MM.1S (cell line): ENCODE measurements around the gene BCL2.
A peak's percentile ranks its signal among the peaks of the same experiment; 100 is the strongest.

Experiments used
- DNase-seq: peaks from one replicate; pipeline ENCODE4 v3.0.0-alpha.2; 2015
- H2AFZ ChIP-seq: fragments of 300-600 bp; sonication (generic); 2 replicates; pipeline ENCODE4 v1.6.0; 2016; ENCODE audit warnings: antibody characterized with exemption, low read length
- H3F3A ChIP-seq: fragments of 300-600 bp; sonication (generic); 2 replicates; pipeline ENCODE4 v1.6.1; 2016; ENCODE audit warnings: mild to moderate bottlenecking, antibody characterized with exemption, low read length, moderate library complexity, mixed read lengths; ENCODE audit not compliant: insufficient read depth
- H3K27ac ChIP-seq: fragments of 300-600 bp; sonication (generic); 2 replicates; pipeline ENCODE4 v1.5.1; 2016; ENCODE audit warnings: mild to moderate bottlenecking, low read length
- H3K27me3 ChIP-seq: fragments of 300-600 bp; sonication (generic); replicated peaks from 2 replicates; pipeline ENCODE4 v1.6.0; 2016; ENCODE audit warnings: low read length; ENCODE audit not compliant: insufficient read depth
- H3K36me3 ChIP-seq: fragments of 300-600 bp; sonication (generic); replicated peaks from 2 replicates; pipeline ENCODE4 v1.6.1; 2016; ENCODE audit warnings: mild to moderate bottlenecking, low read length, mixed read lengths; ENCODE audit not compliant: insufficient read depth
- H3K4me1 ChIP-seq: fragments of 300-600 bp; sonication (generic); 2 replicates; pipeline ENCODE4 v1.6.1; 2016; ENCODE audit warnings: low read length, mixed read lengths
- H3K4me2 ChIP-seq: fragments of 300-600 bp; sonication (generic); 2 replicates; pipeline ENCODE4 v1.6.0; 2016; ENCODE audit warnings: low read depth, low read length
- H3K4me3 ChIP-seq: fragments of 300-600 bp; sonication (generic); 2 replicates; pipeline ENCODE4 v1.5.1; 2016; ENCODE audit warnings: low read length, mixed read lengths
- H3K79me2 ChIP-seq: fragments of 300-600 bp; sonication (generic); 2 replicates; pipeline ENCODE4 v1.6.1; 2016; ENCODE audit warnings: mixed run types, low read length, mixed read lengths
- H3K9ac ChIP-seq: fragments of 300-600 bp; sonication (generic); 2 replicates; pipeline ENCODE4 v1.6.1; 2016; ENCODE audit warnings: low read length, mixed read lengths
- H3K9me2 ChIP-seq: fragments of 300-600 bp; sonication (generic); replicated peaks from 2 replicates; pipeline ENCODE4 v1.6.1; 2016; ENCODE audit warnings: mild to moderate bottlenecking, low read length, mixed read lengths; ENCODE audit not compliant: insufficient read depth
- H3K9me3 ChIP-seq: fragments of 300-600 bp; sonication (generic); replicated peaks from 2 replicates; pipeline ENCODE4 v1.6.1; 2016; ENCODE audit warnings: mild to moderate bottlenecking, low read length, mixed read lengths; ENCODE audit not compliant: insufficient read depth
- H4K20me1 ChIP-seq: fragments of 300-600 bp; sonication (generic); 2 replicates; pipeline ENCODE4 v1.6.1; 2016; ENCODE audit warnings: mild to moderate bottlenecking, low read length, moderate library complexity, mixed read lengths; ENCODE audit not compliant: insufficient read depth
- EZH2 ChIP-seq: fragments of 300-600 bp; sonication (generic); optimal IDR thresholded peaks from 2 replicates; pipeline ENCODE3; 2017; ENCODE audit warnings: low read depth, mild to moderate bottlenecking, antibody characterized with exemption, low read length, mixed read lengths
- EZH2phosphoT487 ChIP-seq: fragments of 300-600 bp; sonication (generic); IDR thresholded peaks from 2 replicates; pipeline ENCODE4 v1.6.1; 2018; ENCODE audit warnings: antibody characterized with exemption, low read length
- TF ChIP-seq, protein P1 (sequence below): fragments of 300-600 bp; sonication (generic); IDR thresholded peaks from 2 replicates; pipeline ENCODE4 v1.5.1; 2016; ENCODE audit warnings: antibody characterized with exemption, low read length, mixed read lengths

Gene BCL2

GRCh38 chr18:63166142-63166541, 153.4 kb downstream of the BCL2 start:
- peaks cover 26% of the 10 kb centered on the region for H3F3A ChIP-seq
- no peaks in the 10 kb centered on the region for H3K9me2 ChIP-seq
- DNase-seq: no peak
- H3K4me2 ChIP-seq: no peak overlapping the region
- peaks cover 33% of the 10 kb centered on the region for H3K4me1 ChIP-seq
- no peaks in the 10 kb centered on the region for H3K27me3 ChIP-seq
- H3K9me3 ChIP-seq: no peaks in the 10 kb centered on the region
- TF ChIP-seq EZH2 (no peak), EZH2phosphoT487 (no peak)
- TF ChIP-seq, protein P1, sequence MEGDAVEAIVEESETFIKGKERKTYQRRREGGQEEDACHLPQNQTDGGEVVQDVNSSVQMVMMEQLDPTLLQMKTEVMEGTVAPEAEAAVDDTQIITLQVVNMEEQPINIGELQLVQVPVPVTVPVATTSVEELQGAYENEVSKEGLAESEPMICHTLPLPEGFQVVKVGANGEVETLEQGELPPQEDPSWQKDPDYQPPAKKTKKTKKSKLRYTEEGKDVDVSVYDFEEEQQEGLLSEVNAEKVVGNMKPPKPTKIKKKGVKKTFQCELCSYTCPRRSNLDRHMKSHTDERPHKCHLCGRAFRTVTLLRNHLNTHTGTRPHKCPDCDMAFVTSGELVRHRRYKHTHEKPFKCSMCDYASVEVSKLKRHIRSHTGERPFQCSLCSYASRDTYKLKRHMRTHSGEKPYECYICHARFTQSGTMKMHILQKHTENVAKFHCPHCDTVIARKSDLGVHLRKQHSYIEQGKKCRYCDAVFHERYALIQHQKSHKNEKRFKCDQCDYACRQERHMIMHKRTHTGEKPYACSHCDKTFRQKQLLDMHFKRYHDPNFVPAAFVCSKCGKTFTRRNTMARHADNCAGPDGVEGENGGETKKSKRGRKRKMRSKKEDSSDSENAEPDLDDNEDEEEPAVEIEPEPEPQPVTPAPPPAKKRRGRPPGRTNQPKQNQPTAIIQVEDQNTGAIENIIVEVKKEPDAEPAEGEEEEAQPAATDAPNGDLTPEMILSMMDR: no peak
- H2AFZ ChIP-seq: no peak overlapping the region
- H3K27ac ChIP-seq: no peak overlapping the region
- no peaks in the 10 kb centered on the region for H4K20me1 ChIP-seq
- H3K36me3 ChIP-seq: no peaks in the 10 kb centered on the region
- H3K9ac ChIP-seq: no peak overlapping the region
- H3K4me3 ChIP-seq: no peak overlapping the region
- peaks cover 56% of the 10 kb centered on the region for H3K79me2 ChIP-seq

DNA sequence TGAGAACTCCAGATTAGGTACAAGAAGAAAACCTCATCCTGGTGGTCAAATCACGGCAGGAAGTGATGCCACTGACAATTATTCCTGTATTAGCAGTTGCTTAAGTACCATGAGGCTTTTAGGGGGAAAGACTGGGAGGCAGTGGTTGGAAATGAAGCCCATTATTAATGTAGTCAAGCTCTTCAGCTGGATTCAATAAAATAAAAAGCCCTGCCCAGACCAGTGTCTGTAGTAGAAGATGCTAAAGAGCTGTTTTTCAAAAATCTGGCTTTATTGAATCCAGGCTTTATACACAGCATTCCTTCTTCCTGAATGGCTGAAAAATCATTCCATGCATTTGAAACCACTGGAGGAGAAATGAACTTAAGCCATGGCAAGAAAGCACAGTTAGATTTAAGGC, 155.2 kb downstream of the BCL2 start:
- Histone ChIP-seq H3K4me2 (no peak overlapping the region), H3K27me3 (no peaks in the 10 kb centered on the region), H4K20me1 (no peaks in the 10 kb centered on the region), H2AFZ (no peak overlapping the region), H3K36me3 (no peaks in the 10 kb centered on the region), H3K9ac (no peak overlapping the region), H3F3A (peaks cover 43% of the 10 kb centered on the region), H3K9me3 (no peaks in the 10 kb centered on the region), H3K9me2 (no peaks in the 10 kb centered on the region), H3K4me3 (no peak overlapping the region), H3K27ac (no peak overlapping the region), H3K79me2 (peaks cover 52% of the 10 kb centered on the region), H3K4me1 (peaks cover 48% of the 10 kb centered on the region)
- TF ChIP-seq, protein P1: no peak
- TF ChIP-seq EZH2 (no peak), EZH2phosphoT487 (no peak)
- no peak for DNase-seq

GRCh38 chr18:63162271-63163014, 157.1 kb downstream of the BCL2 start:
- Histone ChIP-seq H3K36me3 (no peaks in the 10 kb centered on the region), H3K4me1 (peaks cover 63% of the 10 kb centered on the region), H3F3A (peaks cover 63% of the 10 kb centered on the region), H3K27me3 (no peaks in the 10 kb centered on the region), H3K4me2 (peak overlapping the region; percentile 94), H3K9me2 (no peaks in the 10 kb centered on the region), H4K20me1 (no peaks in the 10 kb centered on the region), H3K4me3 (no peak overlapping the region), H3K27ac (peak overlapping the region; percentile 95), H2AFZ (no peak overlapping the region), H3K9me3 (no peaks in the 10 kb centered on the region), H3K9ac (peak overlapping the region; percentile 95), H3K79me2 (peaks cover 43% of the 10 kb centered on the region)
- peak; percentile 69 for DNase-seq
- TF ChIP-seq EZH2phosphoT487 (no peak), EZH2 (no peak)
- TF ChIP-seq, protein P1: no peak; the same call in 1 of the 2 replicates
